Fibroblast of skin of abdomen (primary cell): ENCODE measurements around the gene IPP. TPM values are rescaled to one million over a fixed set of nuclear protein-coding genes. Genes with fewer than 3 reads are reported as not detected.
A peak's percentile ranks its signal among the peaks of the same experiment; 100 is the strongest.
"Not testable (repeated sequence)": the region's sequence is repeated elsewhere in the genome, so short reads cannot be mapped to it uniquely, and the experiment has no call there.

Experiments
- DNase-seq: peaks from one replicate; pipeline ENCODE4 v3.0.0-alpha.2; 2013
- polyA plus RNA-seq, 2 experiments: library from polyadenylated mRNA; unstranded; fragments of 120-200 nt; gene quantifications; one replicate each; pipeline ENCODE4 v1.2.1, GENCODE V29; 2013; ENCODE audit not compliant: insufficient read length in 2 of 2

Gene IPP
- polyA plus RNA-seq (2013, experiment 1 of 2; ENCODE audit: insufficient read length) = 15.8 TPM
- 14.6 TPM for polyA plus RNA-seq (2013, experiment 2 of 2; ENCODE audit: insufficient read length)

DNA sequence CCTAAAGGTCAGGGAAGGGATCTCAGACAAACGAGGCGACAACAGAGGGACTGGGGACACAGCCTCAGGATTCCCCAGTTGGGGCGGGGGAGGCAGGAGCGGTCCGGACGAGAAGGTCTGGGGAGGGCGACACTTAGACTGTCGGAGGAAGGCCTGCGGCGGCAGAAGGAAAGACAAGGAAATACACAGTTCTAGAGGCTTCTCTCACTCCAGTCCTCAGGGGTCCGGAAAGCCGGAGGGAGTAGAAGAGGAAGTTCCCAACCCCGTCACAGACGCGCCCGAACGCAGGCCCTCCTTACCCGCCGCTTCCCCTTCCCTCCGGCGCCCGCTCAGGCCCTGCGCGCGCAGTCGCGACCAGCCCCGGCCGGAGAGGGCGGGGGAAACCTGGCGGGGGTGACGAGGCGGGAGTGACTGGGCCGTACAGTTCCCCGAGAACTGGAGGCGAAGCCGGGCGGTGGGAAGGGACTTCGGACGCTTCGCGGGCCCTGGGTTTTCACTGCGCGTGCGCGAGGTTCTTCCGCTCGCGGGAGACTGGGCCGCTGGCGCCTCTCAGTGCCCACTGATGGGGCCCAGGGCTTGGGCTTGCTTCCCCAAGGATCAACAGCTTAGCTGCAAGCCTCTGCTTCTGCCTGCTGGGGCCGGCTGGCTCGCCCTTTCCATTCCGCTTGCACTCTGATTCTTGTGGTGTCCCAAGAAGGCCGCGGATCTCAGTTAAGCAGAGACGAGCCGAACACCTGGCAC, at the start of gene IPP:
TSS of gene IPP (minus strand) at position 356 of the 741 bp plus-strand sequence. CDS start 4,242 bp downstream, outside the sequence.
- DNase-seq = peak; percentile 98

DNA sequence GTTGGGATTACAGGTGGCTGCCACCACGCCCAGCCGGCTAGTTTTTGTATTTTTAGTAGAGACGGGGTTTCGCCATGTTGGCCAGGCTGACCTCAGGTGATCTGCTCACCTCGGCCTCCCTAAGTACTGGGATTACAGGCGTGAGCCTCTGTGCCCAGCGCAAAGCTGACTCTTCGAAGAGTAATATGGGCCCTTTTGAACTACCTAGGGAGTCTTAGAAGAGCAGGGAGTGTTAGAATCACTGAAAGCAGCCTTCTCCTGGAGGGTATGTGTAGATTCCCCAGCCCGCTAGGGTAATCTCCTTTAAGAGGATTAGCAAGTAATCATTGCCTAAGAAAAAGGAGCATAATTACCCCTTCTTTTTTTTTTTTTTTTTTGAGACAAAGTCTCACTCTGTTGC, 46.5 kb upstream of the IPP start:
- no peak for DNase-seq

DNA sequence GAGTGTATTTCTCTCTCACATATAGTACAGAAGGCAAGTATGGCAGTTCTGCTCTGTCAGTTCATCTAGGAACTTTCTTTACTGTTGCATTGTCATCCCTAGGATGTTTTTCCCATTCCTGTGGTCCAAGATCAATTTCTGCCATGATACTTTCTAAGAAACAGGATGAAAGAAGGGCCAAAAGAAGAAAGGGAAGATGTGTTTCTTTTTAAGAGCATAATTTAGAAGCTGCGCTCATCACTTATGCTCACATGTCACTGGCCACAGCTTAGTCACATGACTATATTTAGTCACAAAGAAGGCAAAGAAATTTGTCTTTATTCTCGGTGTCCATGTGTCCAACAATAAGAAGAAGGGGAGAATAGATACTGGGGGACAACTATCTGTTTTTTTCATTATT, 45.9 kb upstream of the IPP start:
- DNase-seq = no peak

DNA sequence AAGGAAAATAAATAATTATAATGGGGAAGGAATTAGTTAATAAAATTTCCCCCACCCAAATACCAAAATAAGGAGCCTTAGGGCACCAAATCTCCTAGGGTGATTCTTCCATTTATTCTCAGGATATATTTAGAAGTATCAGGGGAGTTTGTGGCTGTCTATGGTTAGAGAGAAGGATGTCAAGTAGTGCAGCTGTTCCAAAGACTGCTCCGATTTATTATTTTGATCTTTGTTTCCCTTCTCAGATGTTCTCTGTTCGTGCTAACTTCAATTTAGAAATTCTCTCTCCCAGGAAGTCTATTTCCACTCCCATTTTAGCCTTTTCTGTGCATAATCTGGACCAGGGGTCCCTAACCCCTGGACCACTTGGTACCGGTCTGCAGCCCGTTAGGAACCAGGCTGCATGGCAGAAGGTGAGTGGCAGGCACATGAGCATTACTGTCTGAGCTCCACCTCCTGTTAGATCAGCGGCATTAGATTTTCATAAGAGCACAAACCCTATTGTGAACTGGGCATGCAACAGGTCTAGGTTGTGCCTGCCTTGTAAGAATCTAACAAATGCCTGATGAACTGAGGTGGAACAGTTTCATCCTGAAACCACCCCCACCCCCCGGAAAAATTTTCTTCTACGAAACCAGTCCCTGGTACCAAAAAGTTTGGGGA, 43.6 kb upstream of the IPP start:
- DNase-seq = no peak

DNA sequence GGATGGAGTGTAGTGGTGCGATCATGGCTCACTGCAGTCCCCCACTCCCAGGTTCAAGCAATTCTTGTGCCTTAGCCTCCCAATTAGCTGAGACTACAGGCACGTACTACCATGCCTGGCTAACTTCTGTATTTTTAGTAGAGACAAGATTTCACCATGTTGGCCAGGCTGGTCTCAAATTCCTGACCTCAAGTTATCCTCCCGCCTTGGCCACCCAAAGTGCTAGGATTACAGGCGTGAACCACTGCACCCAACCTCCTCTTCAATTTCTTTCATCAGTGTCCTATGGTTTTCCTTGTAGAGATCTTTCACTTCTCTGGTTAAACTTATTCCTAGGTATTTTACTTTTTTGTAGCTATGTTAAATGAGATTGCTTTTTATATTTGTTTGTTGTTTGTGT, 42.3 kb upstream of the IPP start:
- DNase-seq = no peak

DNA sequence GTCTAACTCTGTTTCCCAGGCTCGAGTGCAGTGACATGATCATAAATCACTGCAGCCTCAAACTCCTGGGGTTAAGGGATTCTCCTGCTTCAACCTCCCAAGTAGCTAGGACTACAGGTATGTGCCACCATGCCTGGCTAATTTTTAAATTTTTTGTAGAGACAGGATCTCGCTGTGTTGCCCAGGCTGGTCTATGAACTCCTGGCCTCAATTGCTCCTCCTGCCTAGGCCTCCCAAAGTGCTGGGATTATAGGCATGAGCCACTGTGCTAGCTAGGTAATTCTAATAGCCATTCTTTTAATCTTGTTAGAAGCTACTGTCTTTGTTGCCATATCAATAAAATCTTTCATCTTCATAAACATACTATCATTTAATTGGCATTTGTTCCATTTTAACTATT, 39.1 kb upstream of the IPP start:
- DNase-seq = no peak

DNA sequence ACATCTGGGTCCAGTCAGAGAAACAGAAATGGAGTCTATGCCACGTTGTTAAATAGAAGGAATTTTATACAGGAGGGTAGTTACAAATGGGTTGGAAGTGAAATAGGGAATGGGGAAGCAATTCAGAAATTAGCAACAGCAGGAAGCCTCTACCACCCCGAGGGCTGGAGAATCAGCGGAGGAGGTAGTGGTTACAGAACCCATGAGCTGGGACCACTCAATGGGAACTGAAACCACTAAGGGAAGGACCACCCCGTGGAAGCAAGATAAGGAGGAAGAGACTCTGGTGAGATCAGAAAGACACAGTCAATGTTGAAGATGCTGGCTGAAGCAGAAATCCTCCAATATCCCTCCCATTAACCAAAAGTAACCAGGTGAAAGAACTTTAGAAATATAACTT, 37.5 kb upstream of the IPP start:
- DNase-seq = no peak

DNA sequence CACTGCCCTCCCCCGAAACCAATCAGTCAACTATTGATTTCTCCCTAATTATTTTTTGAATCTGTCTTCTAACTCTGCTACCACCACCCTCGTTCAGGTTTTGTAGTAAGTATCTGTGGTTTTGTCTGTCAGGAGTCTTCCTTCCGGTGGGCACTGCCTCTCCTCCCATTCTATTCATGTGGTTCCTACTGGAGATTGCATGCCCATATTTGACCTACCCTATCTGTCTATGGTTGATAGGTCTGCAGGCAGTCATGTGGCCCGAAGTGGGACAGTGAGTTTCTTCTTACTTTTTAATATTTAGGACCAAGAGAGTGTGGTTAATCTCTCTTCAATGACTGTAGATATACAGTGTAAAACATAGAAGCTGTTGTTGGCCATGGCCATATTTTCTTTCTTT, 35.1 kb upstream of the IPP start:
- no peak for DNase-seq

DNA sequence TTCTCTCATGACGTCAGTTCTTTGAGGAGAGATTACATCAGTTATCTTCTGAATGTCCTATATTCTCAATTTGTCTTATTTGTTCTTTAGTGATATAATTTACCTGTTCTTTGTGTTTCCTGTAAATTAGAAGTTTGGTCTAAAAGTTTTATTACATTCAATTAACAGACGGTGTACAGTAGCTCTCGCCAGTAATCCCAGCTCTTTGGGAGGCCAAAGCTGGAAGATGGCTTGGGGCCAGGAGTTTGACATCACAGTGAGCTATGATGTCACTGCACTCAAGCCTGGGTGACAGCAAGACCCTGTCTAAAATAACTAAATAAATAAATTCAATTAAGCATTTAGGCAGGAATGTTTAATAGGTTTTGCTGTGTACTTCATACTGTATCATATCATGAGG, 25.3 kb upstream of the IPP start:
- DNase-seq = no peak

DNA sequence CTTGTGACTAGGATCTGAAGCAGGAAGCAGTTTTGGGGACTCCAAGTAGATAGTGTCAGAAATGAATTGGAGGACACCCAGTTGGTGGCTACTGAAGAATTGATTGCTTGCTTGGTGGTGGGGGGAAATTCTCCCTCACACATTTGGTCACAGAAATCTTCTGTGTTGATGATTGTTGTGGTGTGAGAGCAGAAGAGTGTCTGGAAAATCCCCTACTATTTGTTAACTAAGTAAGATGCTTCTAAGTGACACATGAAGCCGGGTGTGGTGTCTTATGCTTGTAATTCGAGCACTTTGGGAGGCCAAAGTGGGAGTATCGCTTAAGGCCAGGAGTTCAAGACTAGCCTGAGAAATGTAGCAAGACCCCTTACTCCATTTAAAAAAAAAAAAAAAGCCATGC, 22.5 kb upstream of the IPP start:
- no peak for DNase-seq

DNA sequence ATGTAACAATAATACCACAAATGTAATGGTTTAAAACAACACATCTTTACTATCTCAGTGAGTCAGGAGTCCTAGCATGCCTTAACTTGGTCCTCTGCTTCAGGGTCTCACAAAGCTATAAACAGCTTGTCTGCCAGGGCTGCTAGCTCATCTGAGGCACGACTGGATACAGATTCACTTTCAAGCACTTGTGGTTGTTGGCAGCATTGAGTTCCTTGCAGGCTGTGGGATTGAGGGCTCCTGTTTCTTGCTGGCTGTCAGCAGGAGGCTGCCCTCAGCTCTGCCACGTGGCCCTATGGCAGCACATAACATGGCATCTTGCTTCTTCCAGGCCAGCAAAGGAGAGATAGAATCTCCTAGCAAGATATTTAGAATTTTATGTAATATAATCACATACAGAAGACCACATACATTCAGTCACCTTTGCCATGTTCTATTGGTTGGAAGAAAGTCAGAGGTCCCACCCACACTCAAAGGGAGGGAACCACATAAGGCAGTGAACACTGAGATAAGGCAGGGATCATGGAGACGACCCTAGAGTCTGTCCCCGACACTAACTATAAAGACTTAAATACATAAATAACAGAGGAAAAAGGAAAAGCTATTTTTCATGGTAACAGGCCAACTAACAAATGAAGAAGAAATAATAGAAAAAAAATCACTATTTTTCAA, 18.9 kb upstream of the IPP start:
- peak; percentile 10 for DNase-seq

DNA sequence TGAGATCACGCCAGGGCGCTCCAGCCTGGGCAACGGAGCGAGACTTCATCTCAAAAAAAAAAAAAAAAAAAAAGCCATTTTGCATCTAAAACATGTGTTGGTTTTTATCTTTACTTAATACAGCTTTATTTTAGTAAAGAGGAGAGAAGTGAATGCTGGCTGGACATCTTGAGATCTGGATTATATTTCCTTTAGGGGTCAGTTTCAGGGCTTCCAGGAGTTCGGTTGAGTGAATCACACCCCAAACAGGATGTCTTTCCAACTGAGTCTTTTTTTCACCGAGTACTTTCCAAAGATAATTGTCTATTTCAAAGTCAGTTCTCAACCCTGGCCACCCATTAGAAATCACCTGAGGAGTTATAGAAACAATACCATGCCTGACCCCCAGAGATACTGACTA, 16.6 kb upstream of the IPP start:
- peak; percentile 43 for DNase-seq

DNA sequence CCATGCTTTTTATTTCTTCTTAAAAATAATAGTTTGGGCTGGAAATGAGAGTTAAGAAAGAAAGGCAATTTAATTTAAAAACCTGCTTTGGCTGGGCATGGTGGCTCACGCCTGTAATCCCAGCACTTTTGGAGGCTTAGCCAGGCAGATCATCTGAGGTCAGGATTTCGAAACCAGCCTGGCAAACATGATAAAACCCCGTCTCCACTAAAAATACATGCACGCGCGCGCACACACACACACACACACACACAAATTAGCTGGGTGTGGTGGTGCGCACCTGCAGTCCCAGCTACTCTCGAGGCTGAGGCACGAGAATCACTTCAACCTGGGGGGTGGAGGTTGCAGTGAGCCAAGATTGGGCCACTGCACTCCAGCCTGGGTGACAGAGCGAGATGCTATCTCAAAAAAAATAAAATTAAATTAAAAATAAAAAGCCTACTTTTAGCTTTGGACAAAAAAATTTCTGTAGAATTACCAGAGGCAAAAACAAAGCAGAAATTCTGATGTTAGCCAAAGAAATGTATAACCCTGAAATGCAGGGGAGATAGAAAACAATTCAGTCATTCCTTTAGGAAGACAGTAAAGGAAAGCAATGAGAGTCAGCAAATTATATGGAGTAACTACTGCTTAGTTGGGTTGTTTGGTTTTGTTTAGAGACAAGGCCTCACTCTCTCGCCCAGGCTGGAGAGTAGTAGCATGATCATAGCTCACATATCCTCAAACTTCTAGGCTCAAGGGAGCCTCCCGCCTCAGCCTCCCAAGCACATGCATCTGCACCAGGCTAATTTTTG, 15.7 kb upstream of the IPP start:
- DNase-seq = no peak

DNA sequence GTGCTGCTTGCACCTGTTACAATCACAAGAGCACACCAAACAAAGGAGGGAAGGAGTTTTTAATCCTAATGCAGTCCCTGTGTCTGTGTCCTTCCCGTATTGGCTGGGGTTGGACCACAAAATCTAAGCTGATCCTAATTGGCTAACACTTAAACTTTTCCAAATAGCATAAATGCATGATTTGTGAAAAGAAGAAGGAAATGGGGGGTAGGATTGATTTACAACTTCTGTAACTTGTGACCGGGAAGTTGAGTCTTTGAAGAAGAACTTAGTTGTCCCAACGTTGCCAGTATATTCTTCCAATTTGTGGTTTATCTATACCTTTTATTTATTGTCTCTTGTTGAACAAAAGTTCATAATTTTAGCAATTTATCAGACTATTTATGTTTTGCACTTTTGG, 11.8 kb upstream of the IPP start:
- DNase-seq = no peak

DNA sequence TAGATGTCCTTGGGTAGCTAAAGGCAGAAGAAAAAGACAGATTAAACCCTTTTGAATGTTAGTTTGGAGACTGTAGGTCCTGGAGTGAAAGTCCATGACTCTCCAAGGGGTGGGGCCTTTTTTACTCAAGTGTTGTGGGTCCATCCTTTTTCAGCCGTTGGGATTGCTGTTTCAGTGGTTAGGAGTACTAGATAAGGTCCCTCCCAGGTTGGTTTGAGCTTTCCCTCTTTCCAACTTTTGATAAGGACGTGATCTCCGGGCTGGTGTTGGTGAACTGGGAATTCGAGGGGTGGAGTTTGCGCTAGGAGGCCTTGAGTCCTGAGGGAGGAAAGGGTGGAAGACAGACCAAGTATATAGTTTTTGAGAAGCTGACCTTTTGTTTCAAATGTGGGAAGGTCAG, 5.2 kb upstream of the IPP start:
- DNase-seq = no peak

DNA sequence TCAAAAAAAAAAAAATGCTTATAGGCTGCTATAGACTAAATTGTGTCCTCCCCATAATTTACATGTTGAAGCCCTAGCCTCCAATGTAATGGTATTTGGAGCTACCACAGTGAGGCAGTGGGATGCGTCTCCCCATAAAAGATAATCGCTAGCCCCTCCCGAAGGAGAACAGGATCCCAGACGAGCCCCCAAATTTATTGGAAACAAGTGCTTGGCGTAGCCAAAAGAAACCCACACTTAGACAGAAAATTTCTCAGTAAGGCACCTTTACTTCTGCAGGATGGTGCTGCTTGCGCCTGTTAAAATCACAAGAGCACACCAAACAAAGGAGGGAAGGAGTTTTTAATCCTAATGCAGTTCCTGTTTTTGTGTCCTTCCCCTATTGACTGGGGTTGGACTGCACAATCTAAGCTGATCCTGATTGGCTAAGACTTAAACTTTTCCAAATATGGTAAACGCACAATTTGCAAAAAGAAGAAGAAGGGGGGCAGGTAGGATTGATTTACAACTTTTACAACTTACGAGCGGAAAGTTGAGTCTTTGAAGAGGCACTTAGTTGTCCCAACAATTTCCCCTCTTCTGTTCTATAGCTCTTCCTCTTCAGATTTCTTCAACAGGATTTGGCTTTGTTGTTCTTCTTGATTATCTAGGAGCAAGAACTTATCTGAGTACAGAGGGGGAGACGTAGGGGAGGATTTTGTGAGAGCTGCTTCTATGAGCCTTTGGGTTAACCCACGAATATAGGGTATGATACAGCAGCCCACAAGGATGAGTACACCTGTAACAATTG, 3.0 kb upstream of the IPP start:
- DNase-seq = no peak

DNA sequence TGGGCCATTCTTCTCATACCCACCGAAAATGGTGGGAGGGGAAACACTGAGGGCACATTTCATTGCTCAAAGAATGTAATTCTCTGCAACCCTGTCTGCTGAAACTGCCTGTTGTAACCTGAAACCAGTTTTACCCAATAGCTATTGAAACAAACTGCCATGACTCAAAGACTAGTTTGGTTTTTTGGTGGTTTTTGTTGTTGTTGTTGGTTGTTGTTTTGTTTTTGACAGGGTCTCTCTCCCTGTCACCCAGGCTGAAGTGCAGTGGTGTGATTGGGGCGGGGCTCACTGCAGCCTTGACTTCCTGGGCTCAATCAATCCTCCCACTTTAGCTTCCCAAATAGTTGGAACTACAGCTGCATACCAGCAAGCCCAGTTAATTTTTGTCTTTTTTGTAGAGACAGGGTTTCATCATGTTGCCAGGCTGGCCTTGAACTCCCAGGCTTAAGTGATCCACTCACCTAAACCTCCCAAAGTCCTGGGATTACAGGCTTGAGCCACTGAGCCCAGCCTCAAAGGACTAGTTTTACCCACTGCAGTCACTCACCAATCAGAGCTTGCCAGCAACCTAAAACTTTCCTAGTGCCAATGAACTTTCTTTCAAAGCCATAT, 2.1 kb upstream of the IPP start:
- peak; percentile 4 for DNase-seq

DNA sequence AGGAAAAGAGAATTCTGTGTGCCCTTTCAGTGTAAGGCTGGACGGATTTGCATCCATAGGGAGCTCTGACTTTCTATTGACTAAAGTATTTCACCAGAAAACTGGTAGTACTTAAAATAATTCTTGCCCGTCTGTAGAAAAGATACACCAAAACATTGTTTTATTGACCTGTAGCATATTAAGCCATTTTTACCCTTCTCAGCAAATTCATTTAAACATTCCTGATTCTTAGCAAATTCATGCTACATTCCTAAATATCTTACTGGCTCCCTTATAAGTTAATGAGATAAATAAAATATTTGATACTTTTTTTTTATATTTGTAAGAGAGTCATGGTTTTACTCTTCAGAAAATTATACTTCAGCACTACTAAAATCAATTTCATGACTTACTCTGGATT, 1.6 kb upstream of the IPP start:
- no peak for DNase-seq

DNA sequence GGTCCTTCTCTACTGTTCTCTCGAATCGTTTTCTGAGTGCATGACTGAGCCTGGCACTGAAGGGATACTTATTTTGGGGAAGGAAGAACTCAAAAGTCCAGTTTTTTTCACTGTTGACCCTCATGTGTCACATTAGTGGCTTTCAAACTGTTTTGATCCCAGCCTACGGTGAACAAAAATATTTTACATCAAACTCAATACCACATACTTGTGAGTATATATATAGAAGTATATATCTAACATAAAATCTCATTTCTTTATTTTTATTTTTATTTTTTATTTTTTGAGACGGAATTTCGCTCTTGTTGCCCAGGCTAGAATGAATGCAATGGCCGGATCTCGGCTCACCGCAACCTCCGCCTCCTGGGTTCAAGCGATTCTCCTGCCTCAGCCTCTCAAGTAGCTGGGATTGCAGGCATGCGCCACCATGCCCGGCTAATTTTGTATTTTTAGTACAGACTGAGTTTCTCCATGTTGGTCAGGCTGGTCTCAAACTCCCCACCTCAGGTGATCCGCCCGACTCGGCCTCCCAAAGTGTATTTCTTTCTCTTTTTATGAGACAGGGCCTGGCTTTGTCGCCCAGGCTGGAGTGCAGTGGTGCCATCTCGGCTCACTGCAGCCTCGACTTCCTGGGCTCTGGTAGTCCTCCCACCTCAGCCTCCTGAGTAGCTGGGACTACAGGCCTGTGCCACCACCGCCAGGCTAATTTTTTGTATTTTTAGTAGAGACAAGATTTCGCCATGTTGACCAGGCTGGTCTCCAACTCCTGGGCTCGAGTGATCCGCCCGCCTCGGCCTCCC, 786 bp upstream of the IPP start:
- not testable (repeated sequence) for DNase-seq

DNA sequence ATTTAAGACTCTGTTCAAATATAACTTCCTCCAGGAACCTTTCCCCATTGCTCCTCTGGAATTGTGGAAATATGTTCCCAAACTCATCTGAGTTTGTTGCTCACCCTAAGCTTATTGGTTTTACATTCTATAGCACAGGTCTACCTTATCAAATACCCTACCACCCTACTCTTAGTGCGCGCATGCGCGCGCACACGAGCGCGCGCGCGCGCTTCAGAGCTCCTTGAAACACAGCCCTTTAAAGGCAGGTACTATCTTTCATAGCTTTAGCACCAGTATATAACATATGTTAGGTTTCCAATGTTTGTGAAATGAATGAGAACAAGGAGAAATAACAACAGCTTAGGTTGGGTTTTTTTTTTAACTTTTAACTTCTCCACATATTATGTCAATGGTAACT, 3.5 kb downstream of the IPP start:
- no peak for DNase-seq
